ENCODE results near the gene ZNF441.

ZNF441 gene

GRCh38 chr19:11780431-11781020 lies 13.7 kb downstream of the ZNF441 start:
- no peak for TF ChIP-seq CTCF (IDR thresholded peaks at IDR 0.05; ENCODE audit: borderline replicate concordance, control extremely low read depth, extremely low read depth, insufficient read depth, missing control alignments)
- no peak for DNase-seq (ENCODE audit: low spot score)
- in situ Hi-C loops (cut with MboI; ENCODE audit: low sequenced_read_pairs, unreplicated experiment) = no loop called here

GRCh38 chr19:11781295-11782057 lies 14.7 kb downstream of the ZNF441 start:
- DNase-seq (ENCODE audit: low spot score) = no peak
- in situ Hi-C loops (cut with MboI; ENCODE audit: low sequenced_read_pairs, unreplicated experiment) = no loop called here
- TF ChIP-seq CTCF (IDR thresholded peaks at IDR 0.05; ENCODE audit: borderline replicate concordance, control extremely low read depth, extremely low read depth, insufficient read depth, missing control alignments) = no peak

GRCh38 chr19:11783767-11784166 lies 17.0 kb downstream of the ZNF441 start:
- no peak for TF ChIP-seq CTCF (IDR thresholded peaks at IDR 0.05; ENCODE audit: borderline replicate concordance, control extremely low read depth, extremely low read depth, insufficient read depth, missing control alignments)
- DNase-seq (ENCODE audit: low spot score) = no peak
- in situ Hi-C loops (cut with MboI; ENCODE audit: low sequenced_read_pairs, unreplicated experiment) = no loop called here

- no peak for DNase-seq (ENCODE audit: low spot score)
- in situ Hi-C loops (cut with MboI; ENCODE audit: low sequenced_read_pairs, unreplicated experiment) = no loop called here
Observed at GRCh38 chr19:11784356-11784755, 17.6 kb downstream of the ZNF441 start.

GRCh38 chr19:11787536-11787935 lies 20.7 kb downstream of the ZNF441 start:
- TF ChIP-seq CTCF (IDR thresholded peaks at IDR 0.05; ENCODE audit: borderline replicate concordance, control extremely low read depth, extremely low read depth, insufficient read depth, missing control alignments) = no peak
- DNase-seq (ENCODE audit: low spot score) = no peak
- in situ Hi-C loops (cut with MboI; ENCODE audit: low sequenced_read_pairs, unreplicated experiment) = no loop called here

More at GRCh38 chr19:11784356-11784755, 17.6 kb downstream of the ZNF441 start:
- no peak for TF ChIP-seq CTCF (IDR thresholded peaks at IDR 0.05; ENCODE audit: borderline replicate concordance, control extremely low read depth, extremely low read depth, insufficient read depth, missing control alignments)

- no peak for DNase-seq (ENCODE audit: low spot score)
- TF ChIP-seq CTCF (IDR thresholded peaks at IDR 0.05; ENCODE audit: borderline replicate concordance, control extremely low read depth, extremely low read depth, insufficient read depth, missing control alignments) = no peak
- in situ Hi-C loops (cut with MboI; ENCODE audit: low sequenced_read_pairs, unreplicated experiment) = no loop called here
Observed at GRCh38 chr19:11792942-11793341, 26.1 kb downstream of the ZNF441 start.
